ENCODE measurements around the gene C19orf38.

C19orf38 gene

GRCh38 chr19:10805758-10806247 is 42.4 kb upstream of the C19orf38 start:
- no peak for TF ChIP-seq CTCF (IDR thresholded peaks at IDR 0.05)
- H3K27ac ChIP-seq: no peak overlapping the region
- no peaks in the 10 kb centered on the region for H3K9me3 ChIP-seq
- peaks cover 53 to 99% (median 92%) of the 10 kb centered on the region in 3 donors for H3K36me3 ChIP-seq
- H3K27me3 ChIP-seq: no peaks in the 10 kb centered on the region
- intact Hi-C loops (cut with DNase I; ENCODE audit: low total_unique reads): no loop called here
- DNase-seq: no peak
- H3K4me1 ChIP-seq: no peaks in the 10 kb centered on the region
- H3K4me3 ChIP-seq: no peak overlapping the region

- Histone ChIP-seq H3K36me3 (peaks cover 36 to 99% (median 78%) of the 10 kb centered on the region in 3 donors), H3K4me1 (peaks cover 0 to 6% (median 0%) of the 10 kb centered on the region in 4 donors), H3K27me3 (no peaks in the 10 kb centered on the region), H3K27ac (no peak overlapping the region), H3K9me3 (no peaks in the 10 kb centered on the region), H3K4me3 (no peak overlapping the region)
- TF ChIP-seq CTCF (IDR thresholded peaks at IDR 0.05): no peak
- no peak for DNase-seq
- intact Hi-C loops (cut with DNase I; ENCODE audit: low total_unique reads): no loop called here
Observed at GRCh38 chr19:10808937-10809649, 39.1 kb upstream of the C19orf38 start.

- peaks cover 34 to 99% (median 78%) of the 10 kb centered on the region in 3 donors for H3K36me3 ChIP-seq
- DNase-seq: no peak
- H3K4me3 ChIP-seq: no peak overlapping the region
- no peaks in the 10 kb centered on the region for H3K27me3 ChIP-seq
- H3K4me1 ChIP-seq: peaks cover 0 to 6% (median 0%) of the 10 kb centered on the region in 4 donors
- no peaks in the 10 kb centered on the region for H3K9me3 ChIP-seq
- no peak overlapping the region for H3K27ac ChIP-seq
- intact Hi-C loops (cut with DNase I; ENCODE audit: low total_unique reads): no loop called here
- TF ChIP-seq CTCF (IDR thresholded peaks at IDR 0.05): no peak
Observed at GRCh38 chr19:10809651-10810285, 38.4 kb upstream of the C19orf38 start.

GRCh38 chr19:10811391-10812111 is 36.7 kb upstream of the C19orf38 start:
- Histone ChIP-seq H3K27ac (no peak overlapping the region), H3K36me3 (peaks cover 24 to 99% (median 72%) of the 10 kb centered on the region in 3 donors), H3K9me3 (no peaks in the 10 kb centered on the region), H3K27me3 (no peaks in the 10 kb centered on the region), H3K4me1 (peaks cover 0 to 11% (median 2%) of the 10 kb centered on the region in 4 donors), H3K4me3 (no peak overlapping the region)
- no peak for DNase-seq
- intact Hi-C loops (cut with DNase I; ENCODE audit: low total_unique reads): no loop called here
- no peak for TF ChIP-seq CTCF (IDR thresholded peaks at IDR 0.05)

GRCh38 chr19:10812196-10812595 is 36.0 kb upstream of the C19orf38 start:
- Histone ChIP-seq H3K27me3 (no peaks in the 10 kb centered on the region), H3K36me3 (peaks cover 24 to 93% (median 68%) of the 10 kb centered on the region in 3 donors), H3K9me3 (no peaks in the 10 kb centered on the region), H3K27ac (no peak overlapping the region), H3K4me1 (peaks cover 0 to 17% (median 4%) of the 10 kb centered on the region in 4 donors), H3K4me3 (no peak overlapping the region)
- DNase-seq: no peak
- no peak for TF ChIP-seq CTCF (IDR thresholded peaks at IDR 0.05)
- intact Hi-C loops (cut with DNase I; ENCODE audit: low total_unique reads): no loop called here
